Liver (tissue), 9 donors: ENCODE data around the gene WDR7. TPM values are rescaled to one million over a fixed set of nuclear protein-coding genes. Genes with fewer than 3 reads are reported as not detected.

Experiments used
- DNase-seq: peaks from one replicate; pipeline ENCODE4 v3.0.0-alpha.2; 2017; ENCODE audit warnings: low spot score
- H3K27ac ChIP-seq, 2 donors: one replicate each; pipeline ENCODE4 v1.7.0; 2013; ENCODE audit warnings: inconsistent platforms in 2 of 2, low read length in 2 of 2, control low read depth in 1 of 2, low read depth in 1 of 2, mild to moderate bottlenecking in 1 of 2
- H3K27me3 ChIP-seq, 4 donors: one replicate each; pipeline versions ENCODE4 v1.6.1 to v1.7.0; 2013; ENCODE audit warnings: low read length in 3 of 4, inconsistent platforms in 1 of 4, mild to moderate bottlenecking in 1 of 4, moderate library complexity in 1 of 4; ENCODE audit not compliant: control insufficient read depth in 4 of 4, insufficient read depth in 4 of 4
- H3K36me3 ChIP-seq, 4 donors: one replicate each; pipeline versions ENCODE4 v1.6.1 to v1.7.0; 2013; ENCODE audit warnings: low read length in 3 of 4, mild to moderate bottlenecking in 3 of 4, low read depth in 1 of 4, moderate library complexity in 1 of 4; ENCODE audit not compliant: control insufficient read depth in 4 of 4, insufficient read depth in 3 of 4
- H3K4me1 ChIP-seq, 4 donors: one replicate each; pipeline versions ENCODE4 v1.6.1 to v1.7.0; 2013; ENCODE audit warnings: low read length in 3 of 4, mild to moderate bottlenecking in 3 of 4, moderate library complexity in 1 of 4; ENCODE audit not compliant: control insufficient read depth in 4 of 4, insufficient read depth in 4 of 4
- H3K4me3 ChIP-seq, 3 donors: one replicate each; pipeline versions ENCODE4 v1.6.1 to v1.7.0; 2013; ENCODE audit warnings: low read length in 3 of 3, control low read depth in 1 of 3, low read depth in 1 of 3, mild to moderate bottlenecking in 1 of 3
- H3K9ac ChIP-seq, 2 donors: one replicate each; pipeline ENCODE4 v1.7.0; 2013; ENCODE audit warnings: low read length in 2 of 2, mild to moderate bottlenecking in 2 of 2, moderate library complexity in 2 of 2, control low read depth in 1 of 2, low read depth in 1 of 2
- H3K9me3 ChIP-seq, 4 donors: one replicate each; pipeline versions ENCODE4 v1.6.1 to v1.7.0; 2013; ENCODE audit warnings: low read length in 3 of 4; ENCODE audit not compliant: control insufficient read depth in 4 of 4
- FOXA1 ChIP-seq: IDR thresholded peaks from 2 replicates; pipeline ENCODE4 v1.6.1; 2016; ENCODE audit warnings: antibody characterized with exemption
- FOXA2 ChIP-seq: IDR thresholded peaks from 2 replicates; pipeline ENCODE4 v1.6.1; 2016; ENCODE audit warnings: antibody characterized with exemption
- GABPA ChIP-seq, 2 donors: IDR thresholded peaks in 1 of 2; conservative IDR thresholded peaks in 1 of 2; 2 replicates each; pipeline ENCODE4 v1.6.1; 2016; ENCODE audit warnings: antibody characterized with exemption in 2 of 2, mild to moderate bottlenecking in 1 of 2, moderate library complexity in 1 of 2
- HNF4A ChIP-seq, 2 donors: conservative IDR thresholded peaks; 2 replicates each; pipeline ENCODE4 v1.6.1; 2016; ENCODE audit warnings: antibody characterized with exemption in 2 of 2, mild to moderate bottlenecking in 2 of 2
- HNF4G ChIP-seq: IDR thresholded peaks from 2 replicates; pipeline ENCODE4 v1.6.1; 2016; ENCODE audit warnings: antibody characterized with exemption
- WGBS: extraction: QIAGEN DNeasy Blood & Tissue Kit; methylation state at CpG from one replicate; pipeline ENCODE4 v1.1.7; 2013; 5-methylcytosine and 5-hydroxymethylcytosine counted together
- polyA plus RNA-seq, 2 donors: library from polyadenylated mRNA; stranded (reverse) in 1 of 2; unstranded in 1 of 2; fragments of 200-250 nt in 1 of 2; fragments of >200 nt in 1 of 2; fragmentation: Nextera tagmentation in 1 of 2; extraction: Ambion mirVana in 1 of 2; gene quantifications; one replicate each; pipeline versions ENCODE4 v1.2.1 to v1.2.3, GENCODE V29; 2013 to 2015
- total RNA-seq, 2 donors: library from RNA; depleted of rRNA; stranded (reverse); fragments of >200 nt; gene quantifications; one replicate each; pipeline ENCODE4 v1.2.3, GENCODE V29; 2014
- TF ChIP-seq, protein P1 (sequence below): fragments of 150-350 bp; IDR thresholded peaks from 2 replicates; pipeline ENCODE4 v1.5.1; 2017; ENCODE audit warnings: improper control_type of control experiment, low read depth, low read length; ENCODE audit not compliant: missing input control
- TF ChIP-seq, protein P2 (sequence below): IDR thresholded peaks from 2 replicates; pipeline ENCODE4 v1.6.1; 2016; ENCODE audit warnings: antibody characterized with exemption, mild to moderate bottlenecking
- TF ChIP-seq, protein P3 (sequence below): IDR thresholded peaks from 2 replicates; pipeline ENCODE4 v1.6.1; 2016; ENCODE audit warnings: antibody characterized with exemption
- TF ChIP-seq, protein P4 (sequence below): IDR thresholded peaks from 2 replicates; pipeline ENCODE4 v1.6.1; 2016; ENCODE audit warnings: antibody characterized with exemption
- donor health status: healthy.
- donor health status: healthy.
- donor health status: healthy.
- donor health status: healthy.
- donor health status: healthy.

WDR7 gene
- total and polyA plus RNA-seq, 4 donors, result 4.5 to 26.6 (median 13.2) TPM

DNA sequence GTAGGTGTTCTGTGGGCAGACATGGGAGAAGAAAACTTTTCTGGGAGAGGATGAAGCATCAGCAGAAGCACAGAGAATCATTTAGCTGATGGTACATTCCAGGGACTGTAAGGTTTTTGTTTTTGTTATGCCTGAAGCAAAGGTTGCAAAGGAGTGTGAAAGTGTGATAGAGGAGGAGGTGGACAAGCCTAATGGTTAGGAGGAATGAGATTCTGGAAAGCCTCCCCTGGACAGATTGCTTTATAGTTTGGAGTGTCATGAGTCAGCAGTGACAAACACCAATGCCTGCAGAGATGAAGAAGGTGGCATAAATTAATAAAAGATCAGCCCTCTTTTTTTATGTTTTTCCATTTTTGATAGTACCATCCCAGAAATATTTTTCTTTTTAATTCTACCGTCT, 324.1 kb downstream of the WDR7 start:
- WGBS, result 96% methylated on average over 1 of the region's 1 CpG
- DNase-seq, result no peak
- no peak for TF ChIP-seq HNF4A (conservative IDR thresholded peaks at IDR 0.05)
- TF ChIP-seq, protein P1, sequence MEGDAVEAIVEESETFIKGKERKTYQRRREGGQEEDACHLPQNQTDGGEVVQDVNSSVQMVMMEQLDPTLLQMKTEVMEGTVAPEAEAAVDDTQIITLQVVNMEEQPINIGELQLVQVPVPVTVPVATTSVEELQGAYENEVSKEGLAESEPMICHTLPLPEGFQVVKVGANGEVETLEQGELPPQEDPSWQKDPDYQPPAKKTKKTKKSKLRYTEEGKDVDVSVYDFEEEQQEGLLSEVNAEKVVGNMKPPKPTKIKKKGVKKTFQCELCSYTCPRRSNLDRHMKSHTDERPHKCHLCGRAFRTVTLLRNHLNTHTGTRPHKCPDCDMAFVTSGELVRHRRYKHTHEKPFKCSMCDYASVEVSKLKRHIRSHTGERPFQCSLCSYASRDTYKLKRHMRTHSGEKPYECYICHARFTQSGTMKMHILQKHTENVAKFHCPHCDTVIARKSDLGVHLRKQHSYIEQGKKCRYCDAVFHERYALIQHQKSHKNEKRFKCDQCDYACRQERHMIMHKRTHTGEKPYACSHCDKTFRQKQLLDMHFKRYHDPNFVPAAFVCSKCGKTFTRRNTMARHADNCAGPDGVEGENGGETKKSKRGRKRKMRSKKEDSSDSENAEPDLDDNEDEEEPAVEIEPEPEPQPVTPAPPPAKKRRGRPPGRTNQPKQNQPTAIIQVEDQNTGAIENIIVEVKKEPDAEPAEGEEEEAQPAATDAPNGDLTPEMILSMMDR, result no peak

DNA sequence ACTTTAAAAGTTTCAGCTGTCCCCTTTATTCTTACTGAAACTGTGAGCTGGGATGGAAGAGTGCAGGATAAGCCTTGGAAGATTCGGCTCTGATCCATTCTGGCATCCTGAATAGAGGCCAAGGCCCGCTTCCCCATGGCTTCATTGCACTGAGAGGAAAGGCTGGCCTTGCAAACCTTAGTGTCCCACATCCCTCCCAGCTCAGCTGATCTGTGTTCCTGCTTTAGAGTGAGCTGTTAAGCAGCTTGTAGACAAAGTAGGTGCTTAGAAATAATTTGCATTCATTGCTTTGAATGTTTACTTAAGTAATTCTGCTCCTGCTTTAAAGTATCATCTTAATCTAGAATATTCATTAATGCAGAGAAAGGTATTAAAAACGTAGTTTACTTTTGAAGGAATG, 326.1 kb downstream of the WDR7 start:
- Histone ChIP-seq H3K9me3 (no peaks in the 10 kb centered on the region), H3K4me1 (no peaks in the 10 kb centered on the region), H3K27me3 (no peaks in the 10 kb centered on the region), H3K9ac (no peak overlapping the region), H3K27ac (no peak overlapping the region), H3K4me3 (no peak overlapping the region), H3K36me3 (no peaks in the 10 kb centered on the region)
- no peak for TF ChIP-seq HNF4G
- TF ChIP-seq, protein P2, sequence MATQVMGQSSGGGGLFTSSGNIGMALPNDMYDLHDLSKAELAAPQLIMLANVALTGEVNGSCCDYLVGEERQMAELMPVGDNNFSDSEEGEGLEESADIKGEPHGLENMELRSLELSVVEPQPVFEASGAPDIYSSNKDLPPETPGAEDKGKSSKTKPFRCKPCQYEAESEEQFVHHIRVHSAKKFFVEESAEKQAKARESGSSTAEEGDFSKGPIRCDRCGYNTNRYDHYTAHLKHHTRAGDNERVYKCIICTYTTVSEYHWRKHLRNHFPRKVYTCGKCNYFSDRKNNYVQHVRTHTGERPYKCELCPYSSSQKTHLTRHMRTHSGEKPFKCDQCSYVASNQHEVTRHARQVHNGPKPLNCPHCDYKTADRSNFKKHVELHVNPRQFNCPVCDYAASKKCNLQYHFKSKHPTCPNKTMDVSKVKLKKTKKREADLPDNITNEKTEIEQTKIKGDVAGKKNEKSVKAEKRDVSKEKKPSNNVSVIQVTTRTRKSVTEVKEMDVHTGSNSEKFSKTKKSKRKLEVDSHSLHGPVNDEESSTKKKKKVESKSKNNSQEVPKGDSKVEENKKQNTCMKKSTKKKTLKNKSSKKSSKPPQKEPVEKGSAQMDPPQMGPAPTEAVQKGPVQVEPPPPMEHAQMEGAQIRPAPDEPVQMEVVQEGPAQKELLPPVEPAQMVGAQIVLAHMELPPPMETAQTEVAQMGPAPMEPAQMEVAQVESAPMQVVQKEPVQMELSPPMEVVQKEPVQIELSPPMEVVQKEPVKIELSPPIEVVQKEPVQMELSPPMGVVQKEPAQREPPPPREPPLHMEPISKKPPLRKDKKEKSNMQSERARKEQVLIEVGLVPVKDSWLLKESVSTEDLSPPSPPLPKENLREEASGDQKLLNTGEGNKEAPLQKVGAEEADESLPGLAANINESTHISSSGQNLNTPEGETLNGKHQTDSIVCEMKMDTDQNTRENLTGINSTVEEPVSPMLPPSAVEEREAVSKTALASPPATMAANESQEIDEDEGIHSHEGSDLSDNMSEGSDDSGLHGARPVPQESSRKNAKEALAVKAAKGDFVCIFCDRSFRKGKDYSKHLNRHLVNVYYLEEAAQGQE, result no peak
- TF ChIP-seq FOXA2, result no peak
- WGBS, result 94% methylated on average over 3 of the region's 3 CpGs
- DNase-seq, result no peak

More for the DNA sequence above, 324.1 kb downstream of the WDR7 start:
- no peak overlapping the region for H3K4me3 ChIP-seq
- no peak overlapping the region for H3K27ac ChIP-seq
- H3K27me3 ChIP-seq, result no peaks in the 10 kb centered on the region
- peaks cover 0 to 1% (median 0%) of the 10 kb centered on the region in 4 donors for H3K36me3 ChIP-seq
- no peak overlapping the region for H3K9ac ChIP-seq
- H3K4me1 ChIP-seq, result no peaks in the 10 kb centered on the region
- no peaks in the 10 kb centered on the region for H3K9me3 ChIP-seq

DNA sequence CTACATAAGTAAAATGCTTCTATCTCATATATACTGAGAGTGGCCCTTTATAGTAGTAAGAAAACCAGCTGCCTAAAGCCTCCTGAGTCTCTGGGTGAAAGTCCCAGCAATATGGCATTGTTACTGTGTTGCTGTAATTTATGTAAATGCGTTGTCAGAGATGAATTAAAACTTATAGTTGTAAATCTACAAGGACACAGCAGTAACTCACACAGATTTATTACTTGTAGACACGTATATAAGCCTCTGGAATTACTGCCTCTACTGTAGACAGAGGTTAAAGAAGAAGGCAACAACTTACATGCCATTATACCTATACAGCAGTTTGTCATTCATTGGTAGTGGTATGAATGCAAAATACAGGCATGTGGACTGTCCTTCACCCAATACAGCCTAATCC, 326.6 kb downstream of the WDR7 start:
- 87% methylated on average over 2 of the region's 2 CpGs for WGBS
- no peak for DNase-seq
- no peak overlapping the region for H3K4me3 ChIP-seq

More for the DNA sequence above, 326.6 kb downstream of the WDR7 start:
- Histone ChIP-seq H3K27ac (no peak overlapping the region), H3K36me3 (no peaks in the 10 kb centered on the region), H3K9ac (no peak overlapping the region), H3K27me3 (no peaks in the 10 kb centered on the region), H3K4me1 (no peaks in the 10 kb centered on the region), H3K9me3 (no peaks in the 10 kb centered on the region)
- TF ChIP-seq GABPA (IDR thresholded peaks at IDR 0.05 in 1 of 2, conservative IDR thresholded peaks at IDR 0.05 in 1 of 2), result no peak
- TF ChIP-seq, protein P3, sequence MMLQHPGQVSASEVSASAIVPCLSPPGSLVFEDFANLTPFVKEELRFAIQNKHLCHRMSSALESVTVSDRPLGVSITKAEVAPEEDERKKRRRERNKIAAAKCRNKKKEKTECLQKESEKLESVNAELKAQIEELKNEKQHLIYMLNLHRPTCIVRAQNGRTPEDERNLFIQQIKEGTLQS, result no peak
- TF ChIP-seq FOXA1, result no peak
- TF ChIP-seq, protein P1, result no peak
- TF ChIP-seq, protein P4, sequence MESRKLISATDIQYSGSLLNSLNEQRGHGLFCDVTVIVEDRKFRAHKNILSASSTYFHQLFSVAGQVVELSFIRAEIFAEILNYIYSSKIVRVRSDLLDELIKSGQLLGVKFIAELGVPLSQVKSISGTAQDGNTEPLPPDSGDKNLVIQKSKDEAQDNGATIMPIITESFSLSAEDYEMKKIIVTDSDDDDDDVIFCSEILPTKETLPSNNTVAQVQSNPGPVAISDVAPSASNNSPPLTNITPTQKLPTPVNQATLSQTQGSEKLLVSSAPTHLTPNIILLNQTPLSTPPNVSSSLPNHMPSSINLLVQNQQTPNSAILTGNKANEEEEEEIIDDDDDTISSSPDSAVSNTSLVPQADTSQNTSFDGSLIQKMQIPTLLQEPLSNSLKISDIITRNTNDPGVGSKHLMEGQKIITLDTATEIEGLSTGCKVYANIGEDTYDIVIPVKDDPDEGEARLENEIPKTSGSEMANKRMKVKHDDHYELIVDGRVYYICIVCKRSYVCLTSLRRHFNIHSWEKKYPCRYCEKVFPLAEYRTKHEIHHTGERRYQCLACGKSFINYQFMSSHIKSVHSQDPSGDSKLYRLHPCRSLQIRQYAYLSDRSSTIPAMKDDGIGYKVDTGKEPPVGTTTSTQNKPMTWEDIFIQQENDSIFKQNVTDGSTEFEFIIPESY, result no peak
